Testis (tissue), 2 donors: ENCODE data around the gene EML4.

Experiments used
- POLR2A ChIP-seq: fragments of 450-650 bp; IDR thresholded peaks from one replicate; pipeline ENCODE4 v1.6.1; 2017; ENCODE audit warnings: antibody characterized with exemption, mild to moderate bottlenecking, moderate library complexity
- TF ChIP-seq, protein P1 (sequence below), 3 experiments: fragments of 450-650 bp in 2 of 3; fragments of 200-600 bp in 1 of 3; sonication (generic) in 1 of 3; IDR thresholded peaks; one replicate each; pipeline ENCODE4 v1.5.1; 2016 to 2019; ENCODE audit warnings: antibody characterized with exemption in 3 of 3, mild to moderate bottlenecking in 2 of 3, moderate library complexity in 1 of 3

DNA sequence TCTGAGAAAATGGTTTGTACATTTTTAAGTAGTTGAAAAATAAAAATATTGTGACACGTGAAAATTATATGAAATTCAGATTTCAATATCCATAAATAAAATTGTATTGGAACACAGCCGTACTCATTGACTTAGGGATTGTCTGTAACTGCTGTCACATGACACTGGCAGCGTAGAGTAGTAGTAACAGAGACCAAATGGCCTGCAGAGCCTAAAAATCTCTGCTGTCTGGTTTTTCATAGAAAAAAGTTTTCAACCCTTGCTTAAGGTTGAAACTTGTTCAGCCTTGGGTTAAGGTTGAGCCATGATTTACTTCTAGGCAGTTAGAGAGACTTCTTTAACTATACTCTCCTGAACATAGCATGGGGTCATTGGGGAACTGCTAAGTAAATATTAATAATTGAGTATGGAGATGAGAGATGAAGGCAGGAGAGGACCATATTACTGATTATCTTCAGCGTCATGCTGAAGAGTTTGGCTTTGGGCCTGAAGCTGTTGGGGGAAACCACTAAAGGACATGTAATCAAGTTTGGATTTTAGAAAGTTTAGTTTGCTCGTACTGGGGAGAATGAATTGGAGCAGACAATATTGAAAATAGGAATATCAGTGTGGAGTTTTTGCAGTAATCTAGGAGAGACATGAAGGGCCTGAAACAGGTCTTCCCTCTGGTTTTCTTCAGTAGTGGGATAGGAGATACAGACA lies 16.2 kb downstream of the EML4 start:
- TF ChIP-seq, protein P1, sequence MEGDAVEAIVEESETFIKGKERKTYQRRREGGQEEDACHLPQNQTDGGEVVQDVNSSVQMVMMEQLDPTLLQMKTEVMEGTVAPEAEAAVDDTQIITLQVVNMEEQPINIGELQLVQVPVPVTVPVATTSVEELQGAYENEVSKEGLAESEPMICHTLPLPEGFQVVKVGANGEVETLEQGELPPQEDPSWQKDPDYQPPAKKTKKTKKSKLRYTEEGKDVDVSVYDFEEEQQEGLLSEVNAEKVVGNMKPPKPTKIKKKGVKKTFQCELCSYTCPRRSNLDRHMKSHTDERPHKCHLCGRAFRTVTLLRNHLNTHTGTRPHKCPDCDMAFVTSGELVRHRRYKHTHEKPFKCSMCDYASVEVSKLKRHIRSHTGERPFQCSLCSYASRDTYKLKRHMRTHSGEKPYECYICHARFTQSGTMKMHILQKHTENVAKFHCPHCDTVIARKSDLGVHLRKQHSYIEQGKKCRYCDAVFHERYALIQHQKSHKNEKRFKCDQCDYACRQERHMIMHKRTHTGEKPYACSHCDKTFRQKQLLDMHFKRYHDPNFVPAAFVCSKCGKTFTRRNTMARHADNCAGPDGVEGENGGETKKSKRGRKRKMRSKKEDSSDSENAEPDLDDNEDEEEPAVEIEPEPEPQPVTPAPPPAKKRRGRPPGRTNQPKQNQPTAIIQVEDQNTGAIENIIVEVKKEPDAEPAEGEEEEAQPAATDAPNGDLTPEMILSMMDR (IDR thresholded peaks at IDR 0.05): no peak
- TF ChIP-seq POLR2A: no peak
